GM18517 (cell line): Measurements from ENCODE around the gene RAB36.

ENCODE experiments used
- ATAC-seq: cut with Tn5 transposase; IDR thresholded peaks from one replicate; pipeline ENCODE4 v1.9.1; 2021; ENCODE audit warnings: mild to moderate bottlenecking, moderate library complexity; ENCODE audit not compliant: unreplicated experiment

RAB36 gene

GRCh38 chr22:23180301-23180892 is 35.1 kb downstream of the RAB36 start, which contains the start of gene BCR:
Gene BCR (plus strand): TSS chr22:23180509. CDS start chr22:23180961, 452 bp downstream.
- no peak for ATAC-seq

DNA sequence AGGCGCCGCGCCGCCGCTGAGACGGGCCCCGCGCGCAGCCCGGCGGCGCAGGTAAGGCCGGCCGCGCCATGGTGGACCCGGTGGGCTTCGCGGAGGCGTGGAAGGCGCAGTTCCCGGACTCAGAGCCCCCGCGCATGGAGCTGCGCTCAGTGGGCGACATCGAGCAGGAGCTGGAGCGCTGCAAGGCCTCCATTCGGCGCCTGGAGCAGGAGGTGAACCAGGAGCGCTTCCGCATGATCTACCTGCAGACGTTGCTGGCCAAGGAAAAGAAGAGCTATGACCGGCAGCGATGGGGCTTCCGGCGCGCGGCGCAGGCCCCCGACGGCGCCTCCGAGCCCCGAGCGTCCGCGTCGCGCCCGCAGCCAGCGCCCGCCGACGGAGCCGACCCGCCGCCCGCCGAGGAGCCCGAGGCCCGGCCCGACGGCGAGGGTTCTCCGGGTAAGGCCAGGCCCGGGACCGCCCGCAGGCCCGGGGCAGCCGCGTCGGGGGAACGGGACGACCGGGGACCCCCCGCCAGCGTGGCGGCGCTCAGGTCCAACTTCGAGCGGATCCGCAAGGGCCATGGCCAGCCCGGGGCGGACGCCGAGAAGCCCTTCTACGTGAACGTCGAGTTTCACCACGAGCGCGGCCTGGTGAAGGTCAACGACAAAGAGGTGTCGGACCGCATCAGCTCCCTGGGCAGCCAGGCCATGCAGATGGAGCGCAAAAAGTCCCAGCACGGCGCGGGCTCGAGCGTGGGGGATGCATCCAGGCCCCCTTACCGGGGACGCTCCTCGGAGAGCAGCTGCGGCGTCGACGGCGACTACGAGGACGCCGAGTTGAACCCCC is 35.8 kb downstream of the RAB36 start:
- ATAC-seq: no peak

DNA sequence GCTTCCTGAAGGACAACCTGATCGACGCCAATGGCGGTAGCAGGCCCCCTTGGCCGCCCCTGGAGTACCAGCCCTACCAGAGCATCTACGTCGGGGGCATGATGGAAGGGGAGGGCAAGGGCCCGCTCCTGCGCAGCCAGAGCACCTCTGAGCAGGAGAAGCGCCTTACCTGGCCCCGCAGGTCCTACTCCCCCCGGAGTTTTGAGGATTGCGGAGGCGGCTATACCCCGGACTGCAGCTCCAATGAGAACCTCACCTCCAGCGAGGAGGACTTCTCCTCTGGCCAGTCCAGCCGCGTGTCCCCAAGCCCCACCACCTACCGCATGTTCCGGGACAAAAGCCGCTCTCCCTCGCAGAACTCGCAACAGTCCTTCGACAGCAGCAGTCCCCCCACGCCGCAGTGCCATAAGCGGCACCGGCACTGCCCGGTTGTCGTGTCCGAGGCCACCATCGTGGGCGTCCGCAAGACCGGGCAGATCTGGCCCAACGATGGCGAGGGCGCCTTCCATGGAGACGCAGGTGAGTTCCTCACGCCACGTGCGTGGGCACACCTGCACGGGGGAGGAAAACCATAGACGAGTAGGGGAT is 36.5 kb downstream of the RAB36 start:
- ATAC-seq: no peak

GRCh38 chr22:23182309-23183060 is 37.2 kb downstream of the RAB36 start:
- ATAC-seq: no peak

DNA sequence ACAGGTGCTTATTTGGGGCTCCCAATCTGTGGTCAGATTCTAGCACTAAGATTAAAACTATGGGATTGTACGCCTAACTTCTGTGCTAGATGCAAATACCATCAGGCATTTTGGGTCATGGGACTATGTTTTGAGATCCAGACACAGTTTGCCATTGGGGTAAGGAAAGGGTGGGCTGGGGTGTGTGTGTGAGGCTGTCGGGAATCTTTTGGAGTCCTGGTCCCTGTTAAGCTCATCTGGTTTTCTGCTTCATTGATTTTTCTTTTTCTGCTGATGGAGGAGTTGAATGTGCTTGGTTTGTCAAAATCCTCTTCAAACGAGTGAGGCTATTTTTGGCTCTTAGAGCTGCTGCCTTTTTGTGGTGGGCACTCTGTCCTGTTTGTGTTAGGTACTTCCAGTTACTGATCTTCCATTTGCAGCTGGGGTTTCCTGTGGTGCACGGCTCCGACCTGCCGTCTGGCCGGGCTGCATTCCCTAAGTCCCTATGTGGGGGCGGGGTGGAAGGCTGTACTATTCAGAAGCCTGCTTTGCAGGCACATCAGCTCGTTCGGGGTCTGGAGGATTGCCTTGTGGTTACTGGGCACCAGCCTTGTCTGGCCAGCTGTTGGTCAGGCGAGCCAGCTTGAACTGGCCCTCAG is 37.9 kb downstream of the RAB36 start:
- ATAC-seq: no peak

DNA sequence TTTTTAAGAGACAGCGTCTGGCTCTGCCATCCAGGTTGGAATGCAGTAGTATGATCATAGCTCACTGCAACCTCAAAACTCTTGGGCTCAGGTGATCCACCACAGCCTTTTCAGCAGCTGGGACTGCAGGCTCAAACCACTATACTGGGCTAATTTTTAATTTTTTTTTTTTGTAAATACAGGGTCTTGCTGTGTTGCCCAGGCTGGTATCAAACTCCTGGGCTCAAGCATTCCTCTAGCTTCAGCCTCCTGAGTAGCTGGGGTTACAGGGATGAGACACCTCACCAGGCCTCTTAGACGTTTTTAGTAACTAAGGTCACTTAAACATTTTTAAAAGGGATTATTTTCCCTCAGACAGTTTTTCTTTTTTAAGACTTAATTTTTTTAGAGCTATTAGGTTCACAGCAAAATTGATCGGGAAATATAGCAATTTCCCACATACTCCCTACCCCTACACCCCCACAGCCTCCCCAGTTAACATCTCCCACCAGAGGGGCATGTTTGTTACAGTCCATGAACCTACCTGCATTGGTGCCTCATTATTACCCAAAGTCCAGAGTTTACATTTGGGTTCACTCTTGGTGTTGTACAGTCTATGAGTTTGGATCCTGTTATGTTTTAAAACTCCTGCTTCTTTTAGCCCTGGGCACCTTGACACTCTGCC is 39.0 kb downstream of the RAB36 start:
- no peak for ATAC-seq

GRCh38 chr22:23184764-23185113 is 39.5 kb downstream of the RAB36 start:
- ATAC-seq: no peak

DNA sequence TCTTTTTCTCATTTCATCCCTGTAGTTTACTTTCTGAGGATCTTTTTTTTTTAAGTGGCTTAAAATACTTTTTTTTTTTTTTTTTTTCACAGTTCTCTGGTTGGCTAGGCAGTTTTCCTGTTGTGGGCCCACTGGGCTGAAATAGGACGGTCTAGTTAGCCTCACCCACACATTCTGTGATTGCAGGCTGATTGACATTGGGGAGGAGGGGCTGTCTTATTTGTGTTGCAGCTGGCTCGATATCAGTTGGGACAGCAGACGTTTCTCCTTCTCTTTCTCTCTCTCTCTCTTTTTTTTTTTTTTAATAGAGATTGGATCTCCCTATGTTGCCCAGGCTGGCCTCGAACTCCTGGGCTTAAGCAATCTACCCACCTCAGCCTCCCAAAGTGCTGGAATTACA is 41.9 kb downstream of the RAB36 start:
- ATAC-seq: no peak

DNA sequence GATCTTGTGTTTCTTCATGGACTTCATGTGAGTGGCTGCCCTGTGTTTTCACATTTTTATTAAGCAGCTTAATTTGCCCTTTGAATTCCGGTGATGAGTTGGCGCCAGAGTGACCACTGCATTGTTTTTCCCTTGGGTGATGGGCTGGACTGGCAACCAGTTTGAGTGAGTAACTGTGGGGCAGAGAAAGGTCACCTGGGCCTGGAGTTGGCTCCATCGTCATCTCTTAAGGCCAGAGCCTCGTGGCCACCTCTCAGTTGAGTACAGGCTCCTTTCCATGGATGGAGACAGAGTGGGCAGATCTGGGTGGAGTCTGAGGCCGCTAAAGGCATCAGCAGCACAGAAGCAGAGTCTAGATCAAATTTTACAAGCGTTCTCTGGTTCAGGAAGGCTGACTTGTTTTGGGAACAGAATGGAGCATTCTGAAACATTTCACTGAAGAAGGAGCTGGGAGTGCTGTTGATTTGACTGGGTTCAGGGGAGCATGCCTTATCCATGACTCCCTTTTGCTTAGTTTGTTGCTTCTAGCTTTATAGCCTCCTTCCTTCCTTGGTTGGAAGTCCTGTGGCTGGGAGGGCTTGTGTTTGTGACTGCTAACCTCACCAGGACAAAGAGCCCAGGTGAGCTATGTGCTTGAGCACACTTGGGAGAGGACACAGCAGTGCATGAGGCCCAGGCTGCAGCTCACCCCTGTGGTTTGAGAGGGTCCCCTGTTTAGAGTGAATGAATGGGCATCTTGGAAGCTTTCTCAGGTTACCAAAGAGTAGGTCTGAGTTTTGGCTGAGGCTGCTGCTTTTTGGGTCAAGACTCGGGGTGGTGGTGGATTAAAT is 42.8 kb downstream of the RAB36 start:
- ATAC-seq: no peak

DNA sequence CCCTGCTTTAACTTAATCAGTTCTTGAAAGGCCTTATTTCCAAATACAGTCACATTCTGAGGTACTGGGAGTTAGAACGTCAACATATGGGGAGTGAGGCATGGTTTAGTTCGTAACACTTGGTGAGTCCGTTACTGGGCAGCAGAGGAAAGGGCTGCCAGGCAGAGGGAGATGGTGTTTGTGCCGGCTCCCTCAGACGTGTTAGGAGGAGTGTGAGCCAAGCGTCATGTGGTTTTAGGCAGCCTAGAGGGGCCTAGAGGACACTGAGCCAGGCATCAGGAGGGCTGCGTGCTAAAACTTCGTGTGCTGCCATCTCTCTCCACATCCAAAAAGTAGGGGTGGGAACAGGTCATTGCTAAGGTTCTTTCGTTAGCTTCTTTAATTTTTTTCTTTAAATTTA is 45.2 kb downstream of the RAB36 start:
- ATAC-seq: no peak

GRCh38 chr22:23192133-23192532 is 46.9 kb downstream of the RAB36 start:
- no peak for ATAC-seq

DNA sequence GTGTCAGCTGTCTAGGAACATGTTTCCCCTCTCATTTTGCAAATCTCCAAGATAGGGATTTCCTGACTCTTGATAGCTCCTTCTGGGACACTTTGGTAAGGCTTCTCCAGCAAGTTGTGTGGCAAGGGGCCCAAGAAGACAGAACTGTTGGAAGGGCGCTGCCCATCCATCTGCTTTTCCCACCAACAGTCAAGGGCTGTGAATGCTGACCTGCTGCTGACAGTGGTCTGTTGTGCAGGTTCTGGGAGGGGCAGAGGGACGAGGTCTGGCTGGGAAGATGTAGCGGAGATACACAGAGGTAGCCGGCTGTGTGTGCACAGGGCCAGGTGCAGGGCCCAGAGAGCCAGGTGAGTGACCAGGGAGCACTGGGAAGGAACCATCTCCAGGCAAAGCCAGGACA is 47.3 kb downstream of the RAB36 start:
- ATAC-seq: no peak

GRCh38 chr22:23193196-23193827 is 48.0 kb downstream of the RAB36 start:
- ATAC-seq: no peak

GRCh38 chr22:23193882-23194281 is 48.6 kb downstream of the RAB36 start:
- no peak for ATAC-seq

DNA sequence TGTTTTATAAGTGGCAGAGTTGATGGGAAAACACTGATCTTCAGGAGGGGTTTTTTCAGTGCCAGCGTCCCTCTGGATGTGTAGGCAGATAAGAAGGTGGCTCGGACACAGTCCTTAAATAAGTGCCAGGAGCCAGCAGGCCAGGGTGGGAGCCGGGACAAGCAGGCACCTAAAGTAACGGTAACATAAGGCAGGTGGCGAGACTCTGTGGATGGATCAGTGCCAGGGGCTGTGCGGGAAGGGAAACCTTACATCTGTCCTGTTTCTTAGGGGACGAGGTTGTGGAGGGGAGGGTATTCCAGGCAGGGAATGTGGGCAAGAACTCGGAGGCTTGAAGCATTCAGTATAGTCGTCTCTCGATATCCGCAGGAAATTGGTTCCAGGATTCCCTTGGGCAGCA is 50.9 kb downstream of the RAB36 start:
- ATAC-seq: no peak

- ATAC-seq: no peak
Measured at GRCh38 chr22:23197836-23198235, 52.6 kb downstream of the RAB36 start.

- no peak for ATAC-seq
Measured at GRCh38 chr22:23199159-23199558, 53.9 kb downstream of the RAB36 start.

DNA sequence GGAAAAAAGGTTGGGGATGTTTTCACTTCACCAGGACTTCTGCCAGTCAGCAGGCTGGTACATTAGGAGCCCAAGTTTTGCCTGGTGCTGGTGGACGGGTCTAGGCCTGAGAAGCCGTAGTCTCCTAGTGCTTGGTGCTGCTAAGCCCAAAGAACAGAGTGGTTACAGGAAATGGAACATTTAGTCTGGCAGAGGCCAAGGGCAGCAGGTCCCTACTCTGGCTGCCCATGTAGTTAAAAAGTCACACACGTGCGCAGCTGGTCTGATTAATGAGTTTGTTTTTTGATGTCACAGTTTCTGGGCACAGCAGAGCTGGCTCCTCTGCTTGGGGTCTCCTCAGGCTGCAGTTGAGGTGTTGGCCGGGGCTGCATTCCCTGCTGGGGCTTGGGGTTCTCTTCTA is 55.6 kb downstream of the RAB36 start:
- ATAC-seq: no peak

DNA sequence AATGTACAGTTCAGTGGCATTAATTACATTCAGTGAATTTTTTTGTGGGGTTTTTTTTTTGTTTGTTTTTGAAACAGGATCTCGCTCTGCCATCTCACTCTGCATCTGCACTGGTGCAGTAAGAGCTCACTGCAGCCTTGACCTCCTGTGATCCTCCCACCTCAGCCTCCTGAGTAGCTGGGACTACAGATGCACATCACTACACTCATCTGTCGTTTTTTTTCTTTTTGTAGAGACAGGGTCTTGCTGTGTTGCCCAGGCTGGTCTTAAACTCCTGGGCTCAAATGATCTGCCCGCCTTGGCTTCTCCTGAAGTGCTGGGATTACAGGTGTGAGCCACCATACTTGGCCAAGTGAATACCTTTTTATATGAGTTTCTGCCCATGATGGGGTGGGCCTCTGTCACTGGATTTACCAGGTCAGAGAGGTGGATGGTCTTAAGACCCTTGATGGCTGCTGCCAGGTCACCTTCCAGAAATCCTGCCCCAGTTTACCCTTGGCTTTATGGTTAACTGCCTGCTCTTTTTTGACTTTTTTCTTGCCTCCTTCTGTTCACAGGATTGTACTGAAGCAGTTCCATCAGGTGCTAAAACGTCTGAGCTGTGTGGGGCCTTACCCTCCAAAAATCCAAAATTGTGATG is 57.7 kb downstream of the RAB36 start:
- ATAC-seq: no peak
